Vagina (tissue), 2 donors: ENCODE measurements around the gene COL26A1.

Source experiments
- CTCF ChIP-seq, 3 experiments: fragments of 450-650 bp in 2 of 3; fragments of 200-600 bp in 1 of 3; sonication (generic) in 1 of 3; IDR thresholded peaks; one replicate each; pipeline ENCODE4 v1.5.1; 2017 to 2019; ENCODE audit warnings: antibody characterized with exemption in 3 of 3, mild to moderate bottlenecking in 2 of 3, moderate library complexity in 2 of 3
- POLR2A ChIP-seq, 2 donors: fragments of 450-650 bp; IDR thresholded peaks; one replicate each; pipeline ENCODE4 v1.6.1; 2017; ENCODE audit warnings: antibody characterized with exemption in 2 of 2, mild to moderate bottlenecking in 2 of 2, moderate library complexity in 2 of 2

GRCh38 chr7:101468546-101469275 is 106.0 kb downstream of the COL26A1 start:
- TF ChIP-seq POLR2A (IDR thresholded peaks at IDR 0.05) (no peak), CTCF (IDR thresholded peaks at IDR 0.05) (no peak)
